ENCODE data around the gene PACRG. TPM values are rescaled to one million over a fixed set of nuclear protein-coding genes. Genes with fewer than 3 reads are reported as not detected.
A peak's percentile ranks its signal among the peaks of the same experiment; 100 is the strongest.

PACRG gene
- total and polyA plus RNA-seq, 2 of the 4 experiments (the other 2 are of a cell fraction) = not detected

DNA sequence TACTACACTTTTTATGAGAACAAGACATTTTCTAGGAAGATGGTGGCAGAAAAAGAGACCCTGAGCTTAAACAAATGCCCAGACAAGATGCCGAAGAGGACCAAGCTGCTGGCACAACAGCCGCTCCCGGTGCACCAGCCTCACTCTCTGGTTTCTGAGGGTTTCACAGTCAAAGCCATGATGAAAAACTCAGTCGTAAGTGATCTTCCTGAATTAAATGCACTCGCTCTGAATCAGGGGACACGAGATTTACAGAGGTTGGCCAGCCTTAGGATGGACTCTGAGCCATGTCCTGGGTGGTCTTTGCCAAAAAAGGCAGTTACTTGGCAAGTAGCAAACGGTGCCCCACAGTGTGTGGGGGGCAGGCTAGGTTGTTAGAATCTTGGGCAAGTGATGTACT, 423 bp downstream of the PACRG start:
- no peaks in the 10 kb centered on the region for H3K27me3 ChIP-seq (ENCODE audit: control insufficient read depth, insufficient read depth, low read length)
- H2BK120ac ChIP-seq (ENCODE audit: low read depth, low read length) = no peak overlapping the region
- H3K14ac ChIP-seq (replicated peaks; ENCODE audit: low read depth, low read length) = no peak overlapping the region
- H2AK9ac ChIP-seq (replicated peaks; ENCODE audit: low read depth, low read length, poor library complexity) = no peak overlapping the region
- H2BK20ac ChIP-seq (ENCODE audit: low read depth, low read length) = no peak overlapping the region
- no peak overlapping the region for H3K4ac ChIP-seq (ENCODE audit: low read depth, low read length)
- H4K5ac ChIP-seq (ENCODE audit: low read depth, low read length) = no peak overlapping the region
- ChIA-PET POLR2A (ENCODE audit: unreplicated experiment) (no interaction called here), CTCF (no interaction called here)
- H3K4me3 ChIP-seq (ENCODE audit: insufficient read depth, low read depth, low read length) = no peak overlapping the region
- H3K9me1 ChIP-seq (ENCODE audit: insufficient read depth, low read length) = no peaks in the 10 kb centered on the region
- no peak overlapping the region for H4K8ac ChIP-seq (ENCODE audit: low read depth in 2 of 2, low read length in 2 of 2)
- no peaks in the 10 kb centered on the region for H3K36me3 ChIP-seq (ENCODE audit: control insufficient read depth, insufficient read depth, low read length)
- no peak overlapping the region for H3K27ac ChIP-seq (ENCODE audit: insufficient read depth, low read length)
- no peak overlapping the region for H3K23ac ChIP-seq (ENCODE audit: low read depth, low read length)
- BruUV-seq (replicated peaks) = no TSS peak
- H3K4me2 ChIP-seq (ENCODE audit: low read depth, low read length) = peak overlapping the region; percentile 52
- no peak overlapping the region for H2BK15ac ChIP-seq (ENCODE audit: low read depth, low read length)
- no peak overlapping the region for H2AK5ac ChIP-seq (ENCODE audit: low read depth, low read length)
- in situ Hi-C loops (cut with MboI; ENCODE audit: low sequenced_read_pairs) = loop anchor here (25.0 kb wide), 1 partner anchor 1316 kb away; no protein-coding TSS in a partner anchor
- no peak overlapping the region for H3K9ac ChIP-seq (ENCODE audit: low read depth, low read length)
- dilution Hi-C loops (cut with HindIII; ENCODE audit: low sequenced_read_pairs, unreplicated experiment) = no loop called here
- H2AFZ ChIP-seq (replicated peaks; ENCODE audit: low read length, poor library complexity) = peak overlapping the region; percentile 48
- no peak for ATAC-seq (ENCODE audit: low read depth)
- 16% methylated on average over 3 of the region's 7 CpGs; no CpG with 5 or more reads in 1 of the 2 experiments for WGBS, 2 experiments (ENCODE audit: extremely low coverage in 2 of 2, insufficient read length in 1 of 2)
- H3K4me1 ChIP-seq (ENCODE audit: control insufficient read depth, insufficient read depth, low read length) = no peaks in the 10 kb centered on the region
- H4K91ac ChIP-seq (ENCODE audit: insufficient read depth, low read depth, low read length) = no peak overlapping the region
- TF ChIP-seq FOS (IDR thresholded peaks at IDR 0.05; ENCODE audit: low read depth, low read length) = no peak
- TF ChIP-seq, protein P1, sequence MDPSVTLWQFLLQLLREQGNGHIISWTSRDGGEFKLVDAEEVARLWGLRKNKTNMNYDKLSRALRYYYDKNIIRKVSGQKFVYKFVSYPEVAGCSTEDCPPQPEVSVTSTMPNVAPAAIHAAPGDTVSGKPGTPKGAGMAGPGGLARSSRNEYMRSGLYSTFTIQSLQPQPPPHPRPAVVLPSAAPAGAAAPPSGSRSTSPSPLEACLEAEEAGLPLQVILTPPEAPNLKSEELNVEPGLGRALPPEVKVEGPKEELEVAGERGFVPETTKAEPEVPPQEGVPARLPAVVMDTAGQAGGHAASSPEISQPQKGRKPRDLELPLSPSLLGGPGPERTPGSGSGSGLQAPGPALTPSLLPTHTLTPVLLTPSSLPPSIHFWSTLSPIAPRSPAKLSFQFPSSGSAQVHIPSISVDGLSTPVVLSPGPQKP (IDR thresholded peaks at IDR 0.05; ENCODE audit: borderline replicate concordance, low read depth, low read length) = no peak
- TF ChIP-seq, protein P2, sequence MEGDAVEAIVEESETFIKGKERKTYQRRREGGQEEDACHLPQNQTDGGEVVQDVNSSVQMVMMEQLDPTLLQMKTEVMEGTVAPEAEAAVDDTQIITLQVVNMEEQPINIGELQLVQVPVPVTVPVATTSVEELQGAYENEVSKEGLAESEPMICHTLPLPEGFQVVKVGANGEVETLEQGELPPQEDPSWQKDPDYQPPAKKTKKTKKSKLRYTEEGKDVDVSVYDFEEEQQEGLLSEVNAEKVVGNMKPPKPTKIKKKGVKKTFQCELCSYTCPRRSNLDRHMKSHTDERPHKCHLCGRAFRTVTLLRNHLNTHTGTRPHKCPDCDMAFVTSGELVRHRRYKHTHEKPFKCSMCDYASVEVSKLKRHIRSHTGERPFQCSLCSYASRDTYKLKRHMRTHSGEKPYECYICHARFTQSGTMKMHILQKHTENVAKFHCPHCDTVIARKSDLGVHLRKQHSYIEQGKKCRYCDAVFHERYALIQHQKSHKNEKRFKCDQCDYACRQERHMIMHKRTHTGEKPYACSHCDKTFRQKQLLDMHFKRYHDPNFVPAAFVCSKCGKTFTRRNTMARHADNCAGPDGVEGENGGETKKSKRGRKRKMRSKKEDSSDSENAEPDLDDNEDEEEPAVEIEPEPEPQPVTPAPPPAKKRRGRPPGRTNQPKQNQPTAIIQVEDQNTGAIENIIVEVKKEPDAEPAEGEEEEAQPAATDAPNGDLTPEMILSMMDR (conservative IDR thresholded peaks at IDR 0.05; ENCODE audit: low read depth, low read length) = no peak
- TF ChIP-seq MXI1 (IDR thresholded peaks at IDR 0.05; ENCODE audit: borderline replicate concordance, low read depth, low read length) = no peak
- TF ChIP-seq CEBPB (IDR thresholded peaks at IDR 0.05; ENCODE audit: low read depth, low read length) = no peak
- TF ChIP-seq CHD1 (IDR thresholded peaks at IDR 0.05; ENCODE audit: low read depth, low read length) = no peak
- no peak for TF ChIP-seq SMC3 (IDR thresholded peaks at IDR 0.05; ENCODE audit: low read depth, low read length)
- no peak for TF ChIP-seq RFX5 (IDR thresholded peaks at IDR 0.05; ENCODE audit: low read depth, low read length)
- TF ChIP-seq RAD21 (IDR thresholded peaks at IDR 0.05; ENCODE audit: low read length) = no peak
- TF ChIP-seq MAFK (IDR thresholded peaks at IDR 0.05; ENCODE audit: low read depth, low read length) = no peak
- no peak for TF ChIP-seq BHLHE40 (IDR thresholded peaks at IDR 0.05; ENCODE audit: low read depth, low read length)
- TF ChIP-seq, protein P3, sequence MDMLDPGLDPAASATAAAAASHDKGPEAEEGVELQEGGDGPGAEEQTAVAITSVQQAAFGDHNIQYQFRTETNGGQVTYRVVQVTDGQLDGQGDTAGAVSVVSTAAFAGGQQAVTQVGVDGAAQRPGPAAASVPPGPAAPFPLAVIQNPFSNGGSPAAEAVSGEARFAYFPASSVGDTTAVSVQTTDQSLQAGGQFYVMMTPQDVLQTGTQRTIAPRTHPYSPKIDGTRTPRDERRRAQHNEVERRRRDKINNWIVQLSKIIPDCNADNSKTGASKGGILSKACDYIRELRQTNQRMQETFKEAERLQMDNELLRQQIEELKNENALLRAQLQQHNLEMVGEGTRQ (IDR thresholded peaks at IDR 0.05; ENCODE audit: low read depth, low read length) = no peak
- no peak for TF ChIP-seq MAZ (IDR thresholded peaks at IDR 0.05; ENCODE audit: borderline replicate concordance, low read depth, low read length)
- TF ChIP-seq NFE2L2 (IDR thresholded peaks at IDR 0.05; ENCODE audit: low read depth, low read length) = no peak
- TF ChIP-seq RCOR1 (IDR thresholded peaks at IDR 0.05; ENCODE audit: insufficient replicate concordance, low read length) = no peak
- no peak for TF ChIP-seq POLR2A (IDR thresholded peaks at IDR 0.05; ENCODE audit: low read depth, low read length)
- H3K18ac ChIP-seq (ENCODE audit: low read depth, low read length) = no peak overlapping the region
- no peaks in the 10 kb centered on the region for H3K79me1 ChIP-seq (ENCODE audit: low read depth in 1 of 2, low read length in 2 of 2)
- H3K56ac ChIP-seq (ENCODE audit: extremely low read depth, insufficient read depth, low read length) = no peak overlapping the region
- intact Hi-C loops (cut with micrococcal nuclease) = no loop called here
- H2BK5ac ChIP-seq (ENCODE audit: low read depth, low read length, poor library complexity, severe bottlenecking) = no peak overlapping the region
- no peaks in the 10 kb centered on the region for H3K9me3 ChIP-seq (ENCODE audit: control insufficient read depth, insufficient read depth, low read length)
- H4K20me1 ChIP-seq (ENCODE audit: insufficient read depth, low read length) = no peaks in the 10 kb centered on the region
- no peak for DNase-seq
